ENCODE measurements around the gene TMC8.

- TF ChIP-seq CTCF (IDR thresholded peaks at IDR 0.05; ENCODE audit: poor library complexity, severe bottlenecking) = no peak
- TF ChIP-seq POLR2AphosphoS5 (IDR thresholded peaks at IDR 0.05) = no peak
- TF ChIP-seq MXI1 (conservative IDR thresholded peaks at IDR 0.05; ENCODE audit: poor library complexity, severe bottlenecking) = no peak
- TF ChIP-seq EZH2 (IDR thresholded peaks at IDR 0.05; ENCODE audit: borderline replicate concordance, insufficient read depth, low read length, poor library complexity, severe bottlenecking) = no peak
- no peak for TF ChIP-seq EP300 (conservative IDR thresholded peaks at IDR 0.05; ENCODE audit: poor library complexity, severe bottlenecking)
- no peak for TF ChIP-seq TAF1 (IDR thresholded peaks at IDR 0.05; ENCODE audit: low read depth)
- TF ChIP-seq RAD21 (conservative IDR thresholded peaks at IDR 0.05) = no peak
- no peak for TF ChIP-seq SMC3 (conservative IDR thresholded peaks at IDR 0.05; ENCODE audit: poor library complexity)
- no peak for TF ChIP-seq REST (IDR thresholded peaks at IDR 0.05; ENCODE audit: borderline replicate concordance)
These were observed 5.4 kb downstream of the TMC8 start for GRCh38 chr17:78135858-78136500.

Measured in neural cell (in vitro differentiated cells).